Type B pancreatic cell (in vitro differentiated cells): ENCODE data around the gene RICTOR. TPM values are rescaled to one million over a fixed set of nuclear protein-coding genes. Genes with fewer than 3 reads are reported as not detected.

Source experiments
- DNase-seq: peaks from one replicate; pipeline ENCODE4 v3.0.0; 2021; ENCODE audit warnings: mixed read lengths; ENCODE audit not compliant: unreplicated experiment; ENCODE audit errors: extremely low spot score
- H3K27ac Mint-ChIP-seq: 2 replicates; pipeline ENCODE4 v1.8.0; 2021; ENCODE audit warnings: mild to moderate bottlenecking, mixed read lengths
- H3K27me3 Mint-ChIP-seq: 2 replicates; pipeline ENCODE4 v1.8.0; 2021; ENCODE audit warnings: mixed read lengths
- H3K36me3 Mint-ChIP-seq: 2 replicates; pipeline ENCODE4 v1.8.0; 2021; ENCODE audit warnings: mixed read lengths
- H3K4me1 Mint-ChIP-seq: one replicate; pipeline ENCODE4 v1.8.0; 2021; ENCODE audit warnings: mixed read lengths; ENCODE audit not compliant: unreplicated experiment
- H3K4me3 Mint-ChIP-seq: 2 replicates; pipeline ENCODE4 v1.8.0; 2021; ENCODE audit warnings: mild to moderate bottlenecking, mixed read lengths
- H3K9me3 Mint-ChIP-seq: 2 replicates; pipeline ENCODE4 v1.8.0; 2021; ENCODE audit warnings: mixed read lengths
- CTCF ChIP-seq: fragments of 200-600 bp; sonication (generic); conservative IDR thresholded peaks from 2 replicates; pipeline ENCODE4 v1.5.0; 2021; ENCODE audit warnings: antibody characterized with exemption, mild to moderate bottlenecking
- total RNA-seq: library from RNA; stranded (reverse); gene quantifications from 2 replicates; pipeline ENCODE4 v1.2.1, GENCODE V29; 2021; ENCODE audit warnings: low replicate concordance

The RICTOR gene
- total RNA-seq, 1 donor from 2014 or later = 31.8 TPM

DNA sequence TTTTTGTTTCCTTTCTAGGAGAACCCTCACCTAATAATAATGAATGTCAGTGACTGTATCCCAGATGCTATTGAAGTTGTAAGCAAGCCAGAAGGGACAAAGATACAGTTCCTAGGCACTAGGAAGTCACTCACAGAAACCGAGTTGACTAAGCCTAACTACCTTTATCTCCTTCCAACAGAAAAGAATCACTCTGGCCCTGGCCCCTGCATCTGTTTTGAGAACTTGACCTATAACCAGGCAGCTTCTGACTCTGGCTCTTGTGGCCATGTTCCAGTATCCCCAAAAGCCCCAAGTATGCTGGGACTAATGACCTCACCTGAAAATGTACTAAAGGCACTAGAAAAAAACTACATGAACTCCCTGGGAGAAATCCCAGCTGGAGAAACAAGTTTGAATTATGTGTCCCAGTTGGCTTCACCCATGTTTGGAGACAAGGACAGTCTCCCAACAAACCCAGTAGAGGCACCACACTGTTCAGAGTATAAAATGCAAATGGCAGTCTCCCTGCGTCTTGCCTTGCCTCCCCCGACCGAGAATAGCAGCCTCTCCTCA, 141.3 kb downstream of the RICTOR start:
- no peak overlapping the region for H3K27ac Mint-ChIP-seq
- no peaks in the 10 kb centered on the region for H3K4me1 Mint-ChIP-seq
- TF ChIP-seq CTCF = no peak
- peaks cover 13% of the 10 kb centered on the region for H3K36me3 Mint-ChIP-seq
- no peak for DNase-seq
- no peaks in the 10 kb centered on the region for H3K27me3 Mint-ChIP-seq
- no peaks in the 10 kb centered on the region for H3K9me3 Mint-ChIP-seq
- H3K4me3 Mint-ChIP-seq = no peak overlapping the region

DNA sequence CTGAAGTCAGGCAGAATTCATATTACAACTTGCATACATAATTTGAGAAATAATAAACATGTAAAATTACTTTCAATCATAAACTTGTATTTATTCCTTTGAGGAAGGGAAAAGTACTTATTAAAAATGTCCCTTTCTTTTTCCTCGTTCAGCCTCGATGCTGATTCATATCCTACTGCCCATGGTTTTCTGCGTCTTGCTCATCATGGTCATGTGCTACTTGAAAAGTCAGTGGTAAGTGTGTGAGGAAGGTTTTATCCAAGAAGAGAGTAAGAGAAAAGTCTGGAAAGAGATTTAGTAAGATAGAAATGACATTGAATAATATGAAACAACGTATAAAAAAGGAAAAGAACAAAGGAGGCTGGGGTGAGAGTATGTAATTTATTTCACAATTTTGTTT, 142.5 kb downstream of the RICTOR start:
- no peak overlapping the region for H3K27ac Mint-ChIP-seq
- no peaks in the 10 kb centered on the region for H3K9me3 Mint-ChIP-seq
- no peak overlapping the region for H3K4me3 Mint-ChIP-seq
- no peak for DNase-seq
- H3K4me1 Mint-ChIP-seq = no peaks in the 10 kb centered on the region
- H3K36me3 Mint-ChIP-seq = peaks cover 8% of the 10 kb centered on the region
- no peaks in the 10 kb centered on the region for H3K27me3 Mint-ChIP-seq
- no peak for TF ChIP-seq CTCF

DNA sequence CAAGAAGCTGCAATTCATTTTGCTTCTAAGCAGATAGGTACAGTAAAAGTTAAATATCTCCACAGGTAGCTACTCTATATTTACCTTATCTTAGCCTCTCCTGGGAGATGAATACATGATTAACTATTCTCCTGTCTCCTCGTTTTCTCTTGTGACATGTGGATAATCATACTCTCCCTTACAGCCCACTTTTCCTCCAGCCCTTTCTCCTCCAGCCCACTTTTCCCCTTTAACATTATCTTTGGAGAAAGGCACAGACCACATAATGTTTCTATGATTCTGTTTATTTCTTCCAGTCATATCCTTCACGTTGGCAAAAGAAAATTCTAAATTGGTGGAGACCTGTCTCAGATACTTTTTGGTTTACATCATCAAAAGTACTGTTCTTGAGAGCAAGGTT, 144.4 kb downstream of the RICTOR start:
- Mint-ChIP-seq H3K9me3 (no peaks in the 10 kb centered on the region), H3K27ac (no peak overlapping the region), H3K4me1 (no peaks in the 10 kb centered on the region), H3K27me3 (no peaks in the 10 kb centered on the region), H3K36me3 (no peaks in the 10 kb centered on the region), H3K4me3 (no peak overlapping the region)
- DNase-seq = no peak
- no peak for TF ChIP-seq CTCF

DNA sequence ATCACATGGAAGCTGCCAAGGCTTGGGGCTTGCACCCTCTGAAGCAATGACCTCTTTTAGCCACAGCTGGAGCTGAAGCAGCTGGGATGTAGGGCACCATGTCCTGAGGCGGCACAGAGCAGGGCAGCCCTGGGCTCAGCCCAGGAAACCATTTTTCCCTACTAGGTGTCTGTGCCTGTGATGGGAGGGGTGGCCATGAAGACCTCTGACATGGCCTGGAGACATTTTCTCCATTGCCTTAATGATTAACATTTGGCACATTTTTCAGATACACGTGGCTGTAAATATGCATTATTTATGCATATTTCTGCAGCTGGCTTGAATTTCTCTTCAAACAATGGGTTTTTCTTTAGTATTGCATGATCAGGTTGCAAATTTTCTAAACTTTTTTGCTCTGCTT, 146.7 kb downstream of the RICTOR start:
- Mint-ChIP-seq H3K4me1 (no peaks in the 10 kb centered on the region), H3K27me3 (no peaks in the 10 kb centered on the region), H3K36me3 (no peaks in the 10 kb centered on the region), H3K9me3 (no peaks in the 10 kb centered on the region), H3K4me3 (no peak overlapping the region), H3K27ac (no peak overlapping the region)
- DNase-seq = no peak
- TF ChIP-seq CTCF = no peak

- no peaks in the 10 kb centered on the region for H3K36me3 Mint-ChIP-seq
- H3K4me3 Mint-ChIP-seq = no peak overlapping the region
- no peaks in the 10 kb centered on the region for H3K9me3 Mint-ChIP-seq
- no peak overlapping the region for H3K27ac Mint-ChIP-seq
- H3K4me1 Mint-ChIP-seq = no peaks in the 10 kb centered on the region
- peaks cover 4% of the 10 kb centered on the region for H3K27me3 Mint-ChIP-seq
- TF ChIP-seq CTCF = no peak
- DNase-seq = no peak
These were observed 148.1 kb downstream of the RICTOR start for GRCh38 chr5:38926121-38926520.
